Measurements from ENCODE around the gene DPAGT1. TPM values are rescaled to one million over a fixed set of nuclear protein-coding genes. Genes with fewer than 3 reads are reported as not detected.

The DPAGT1 gene
- total and polyA plus RNA-seq, 2 of the 8 experiments (the other 6 are each of a cell fraction or from before 2014, with no cell fraction given) = 59.8 to 236 TPM

GRCh38 chr11:119112314-119113020 is 10.8 kb upstream of the DPAGT1 start (continued):
- no peak for TF ChIP-seq RAD21 (IDR thresholded peaks at IDR 0.05 in 1 of 2, conservative IDR thresholded peaks at IDR 0.05 in 1 of 2; ENCODE audit: low read depth in 2 of 2, low read length in 2 of 2)
- TF ChIP-seq SP1 (IDR thresholded peaks at IDR 0.05; ENCODE audit: low read depth, low read length) = no peak
- TF ChIP-seq ATF3 (IDR thresholded peaks at IDR 0.05; ENCODE audit: insufficient read depth, low read depth, low read length) = no peak
- TF ChIP-seq EP300 (IDR thresholded peaks at IDR 0.05; ENCODE audit: borderline replicate concordance in 1 of 2, low read depth in 2 of 2, low read length in 2 of 2) = no peak
- no peak for TF ChIP-seq TAF1 (IDR thresholded peaks at IDR 0.05; ENCODE audit: low read depth, low read length)
- TF ChIP-seq E2F6 (IDR thresholded peaks at IDR 0.05) = no peak
- no peak for TF ChIP-seq PHF8 (conservative IDR thresholded peaks at IDR 0.05; ENCODE audit: low read depth, low read length)
- no peak for TF ChIP-seq CHD7 (IDR thresholded peaks at IDR 0.05; ENCODE audit: insufficient replicate concordance, low read length)
